Glutamatergic neuron (in vitro differentiated cells): ENCODE data around the gene HBD. TPM values are rescaled to one million over a fixed set of nuclear protein-coding genes. Genes with fewer than 3 reads are reported as not detected.

Experiments used
- DNase-seq: peaks from one replicate; pipeline ENCODE4 v3.0.0; 2022
- H3K27ac Mint-ChIP-seq: one replicate; pipeline ENCODE4 v1.8.0; 2020; ENCODE audit warnings: mild to moderate bottlenecking, mixed read lengths, inconsistent platforms; ENCODE audit not compliant: unreplicated experiment
- H3K27me3 Mint-ChIP-seq: one replicate; pipeline ENCODE4 v1.8.0; 2020; ENCODE audit warnings: mild to moderate bottlenecking, moderate library complexity, mixed read lengths, inconsistent platforms; ENCODE audit not compliant: unreplicated experiment
- H3K36me3 Mint-ChIP-seq: one replicate; pipeline ENCODE4 v1.8.0; 2020; ENCODE audit warnings: mild to moderate bottlenecking, mixed read lengths, inconsistent platforms; ENCODE audit not compliant: unreplicated experiment
- H3K4me1 Mint-ChIP-seq: one replicate; pipeline ENCODE4 v1.8.0; 2020; ENCODE audit warnings: mild to moderate bottlenecking, low read depth, mixed read lengths, inconsistent platforms; ENCODE audit not compliant: unreplicated experiment
- H3K4me3 Mint-ChIP-seq: one replicate; pipeline ENCODE4 v1.8.0; 2020; ENCODE audit warnings: mild to moderate bottlenecking, mixed read lengths, inconsistent platforms; ENCODE audit not compliant: unreplicated experiment
- H3K9me3 Mint-ChIP-seq: one replicate; pipeline ENCODE4 v1.8.0; 2020; ENCODE audit warnings: mild to moderate bottlenecking, moderate library complexity, mixed read lengths, inconsistent platforms; ENCODE audit not compliant: unreplicated experiment
- CTCF ChIP-seq: fragments of 200-600 bp; sonication (generic); IDR thresholded peaks from one replicate; pipeline ENCODE4 v1.5.0; 2021; ENCODE audit not compliant: partially characterized antibody, unreplicated experiment
- total RNA-seq: library from RNA; stranded (reverse); fragmentation: NEBNext Ultra II Directional; extraction: Animal tissue kit (Norgen Biotek cat#: 25700); gene quantifications from one replicate; pipeline ENCODE4 v1.2.1, GENCODE V29; 2021; ENCODE audit not compliant: unreplicated experiment

HBD gene
- total RNA-seq, 1 donor from 2014 or later: not detected

- DNase-seq: no peak
- TF ChIP-seq CTCF: no peak
- no peaks in the 10 kb centered on the region for H3K27me3 Mint-ChIP-seq
- H3K9me3 Mint-ChIP-seq: no peaks in the 10 kb centered on the region
- H3K4me1 Mint-ChIP-seq: no peaks in the 10 kb centered on the region
- H3K36me3 Mint-ChIP-seq: no peaks in the 10 kb centered on the region
- no peak overlapping the region for H3K27ac Mint-ChIP-seq
- no peak overlapping the region for H3K4me3 Mint-ChIP-seq
Observed at GRCh38 chr11:5232176-5232575, 2.1 kb downstream of the HBD start.

- no peaks in the 10 kb centered on the region for H3K36me3 Mint-ChIP-seq
- no peaks in the 10 kb centered on the region for H3K27me3 Mint-ChIP-seq
- no peak overlapping the region for H3K4me3 Mint-ChIP-seq
- no peak overlapping the region for H3K27ac Mint-ChIP-seq
- H3K9me3 Mint-ChIP-seq: no peaks in the 10 kb centered on the region
- no peak for DNase-seq
- TF ChIP-seq CTCF: no peak
- H3K4me1 Mint-ChIP-seq: no peaks in the 10 kb centered on the region
Observed at GRCh38 chr11:5231111-5231510, 3.2 kb downstream of the HBD start.

- no peak overlapping the region for H3K4me3 Mint-ChIP-seq
- no peak for TF ChIP-seq CTCF
- H3K36me3 Mint-ChIP-seq: no peaks in the 10 kb centered on the region
- H3K9me3 Mint-ChIP-seq: no peaks in the 10 kb centered on the region
- no peak overlapping the region for H3K27ac Mint-ChIP-seq
- DNase-seq: no peak
- no peaks in the 10 kb centered on the region for H3K27me3 Mint-ChIP-seq
- no peaks in the 10 kb centered on the region for H3K4me1 Mint-ChIP-seq
Observed at GRCh38 chr11:5230266-5230665, 4.0 kb downstream of the HBD start.

GRCh38 chr11:5229796-5230195, 4.5 kb downstream of the HBD start:
- no peak for TF ChIP-seq CTCF
- no peaks in the 10 kb centered on the region for H3K36me3 Mint-ChIP-seq
- no peak overlapping the region for H3K27ac Mint-ChIP-seq
- no peak overlapping the region for H3K4me3 Mint-ChIP-seq
- H3K9me3 Mint-ChIP-seq: no peaks in the 10 kb centered on the region
- DNase-seq: no peak
- H3K4me1 Mint-ChIP-seq: no peaks in the 10 kb centered on the region
- no peaks in the 10 kb centered on the region for H3K27me3 Mint-ChIP-seq

GRCh38 chr11:5229356-5229755, 4.9 kb downstream of the HBD start:
- DNase-seq: no peak
- H3K27me3 Mint-ChIP-seq: no peaks in the 10 kb centered on the region
- TF ChIP-seq CTCF: no peak
- H3K36me3 Mint-ChIP-seq: no peaks in the 10 kb centered on the region
- H3K4me1 Mint-ChIP-seq: no peaks in the 10 kb centered on the region
- H3K9me3 Mint-ChIP-seq: no peaks in the 10 kb centered on the region
- no peak overlapping the region for H3K27ac Mint-ChIP-seq
- no peak overlapping the region for H3K4me3 Mint-ChIP-seq
